ENCODE results near the gene MBLAC1. TPM values are rescaled to one million over a fixed set of nuclear protein-coding genes. Genes with fewer than 3 reads are reported as not detected.

Gene MBLAC1
- total and polyA plus RNA-seq, 9 of the 15 experiments (the other 6 are each of a cell fraction or from before 2014, with no cell fraction given): 0.03 to 3.1 (median 0.52) TPM

DNA sequence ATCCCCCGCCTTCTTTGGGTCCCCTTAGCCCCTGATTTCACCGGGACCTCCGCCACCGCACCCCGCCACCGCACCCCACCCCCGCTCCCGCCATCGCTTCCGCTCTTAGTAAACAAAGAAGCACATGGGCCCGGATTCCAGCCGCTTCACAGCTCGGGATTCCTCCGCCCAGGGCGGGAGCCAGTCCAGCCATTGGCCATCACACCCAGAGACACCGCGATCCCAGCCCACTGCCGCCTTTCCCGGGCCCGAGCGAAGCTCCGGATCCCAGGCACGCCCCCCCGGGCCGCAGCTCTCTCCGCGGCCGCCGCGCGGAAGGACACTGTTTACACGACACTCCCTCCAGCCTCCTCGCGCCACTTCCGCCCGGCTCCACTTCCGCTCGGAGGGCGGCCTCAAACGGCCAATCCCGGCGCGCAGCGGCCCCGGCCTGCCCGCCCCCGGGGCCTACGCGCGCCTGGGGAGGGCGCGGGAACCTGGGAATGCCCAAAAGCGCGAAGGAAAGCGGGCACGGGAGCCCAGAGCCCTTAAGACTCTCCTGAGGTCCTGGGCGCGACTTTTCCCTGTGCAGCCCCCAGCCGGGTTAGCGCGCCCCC lies 26.2 kb upstream of the MBLAC1 start (continued):
- no peak for TF ChIP-seq TFAM (CRISPR knock-in tag; conservative IDR thresholded peaks at IDR 0.05)
- peak; percentile 96 for TF ChIP-seq ELF2 (CRISPR knock-in tag; IDR thresholded peaks at IDR 0.05)
- TF ChIP-seq TRIM24 (IDR thresholded peaks at IDR 0.05): peak; percentile 31 to 73; a peak in 2 of 4 replicates
- TF ChIP-seq ZNF311 (CRISPR knock-in tag; IDR thresholded peaks at IDR 0.05): no peak
- no peak for TF ChIP-seq SRSF9 (IDR thresholded peaks at IDR 0.05; ENCODE audit: borderline replicate concordance, low read depth, low read length)
- no peak for TF ChIP-seq BMI1 (IDR thresholded peaks at IDR 0.05; ENCODE audit: low read length)
- TF ChIP-seq ZNF280A (IDR thresholded peaks at IDR 0.05; ENCODE audit: low read depth, partially characterized antibody): no peak
- no peak for TF ChIP-seq ZBTB1 (CRISPR knock-in tag; IDR thresholded peaks at IDR 0.05; ENCODE audit: borderline replicate concordance, low read depth)
- TF ChIP-seq ZNF79 (CRISPR knock-in tag; IDR thresholded peaks at IDR 0.05; ENCODE audit: low read depth): no peak
- no peak for TF ChIP-seq NCOA2 (IDR thresholded peaks at IDR 0.05; ENCODE audit: partially characterized antibody in 2 of 2)
- TF ChIP-seq SIN3A (IDR thresholded peaks at IDR 0.05; ENCODE audit: borderline replicate concordance in 2 of 2, control insufficient read depth in 1 of 2, low read depth in 2 of 2, low read length in 2 of 2): peak; percentile 99
- peak; percentile 69; the same call in 1 of the 2 replicates for TF ChIP-seq NR4A1 (CRISPR knock-in tag; IDR thresholded peaks at IDR 0.05)
- no peak for TF ChIP-seq NR4A1 (tag; IDR thresholded peaks at IDR 0.05)
- TF ChIP-seq SIN3B (IDR thresholded peaks at IDR 0.05; ENCODE audit: low read depth): peak; percentile 82; the same call in 1 of the 2 replicates
- no peak for TF ChIP-seq ZNF511 (CRISPR knock-in tag; IDR thresholded peaks at IDR 0.05)
- TF ChIP-seq, protein P1, sequence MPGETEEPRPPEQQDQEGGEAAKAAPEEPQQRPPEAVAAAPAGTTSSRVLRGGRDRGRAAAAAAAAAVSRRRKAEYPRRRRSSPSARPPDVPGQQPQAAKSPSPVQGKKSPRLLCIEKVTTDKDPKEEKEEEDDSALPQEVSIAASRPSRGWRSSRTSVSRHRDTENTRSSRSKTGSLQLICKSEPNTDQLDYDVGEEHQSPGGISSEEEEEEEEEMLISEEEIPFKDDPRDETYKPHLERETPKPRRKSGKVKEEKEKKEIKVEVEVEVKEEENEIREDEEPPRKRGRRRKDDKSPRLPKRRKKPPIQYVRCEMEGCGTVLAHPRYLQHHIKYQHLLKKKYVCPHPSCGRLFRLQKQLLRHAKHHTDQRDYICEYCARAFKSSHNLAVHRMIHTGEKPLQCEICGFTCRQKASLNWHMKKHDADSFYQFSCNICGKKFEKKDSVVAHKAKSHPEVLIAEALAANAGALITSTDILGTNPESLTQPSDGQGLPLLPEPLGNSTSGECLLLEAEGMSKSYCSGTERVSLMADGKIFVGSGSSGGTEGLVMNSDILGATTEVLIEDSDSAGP (CRISPR knock-in tag; IDR thresholded peaks at IDR 0.05): no peak
- TF ChIP-seq, protein P2, sequence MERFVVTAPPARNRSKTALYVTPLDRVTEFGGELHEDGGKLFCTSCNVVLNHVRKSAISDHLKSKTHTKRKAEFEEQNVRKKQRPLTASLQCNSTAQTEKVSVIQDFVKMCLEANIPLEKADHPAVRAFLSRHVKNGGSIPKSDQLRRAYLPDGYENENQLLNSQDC (CRISPR knock-in tag; IDR thresholded peaks at IDR 0.05): no peak
- TF ChIP-seq TEAD4 (IDR thresholded peaks at IDR 0.05; ENCODE audit: low read length): peak; percentile 67
- 0 out of 2 replicates have a peak, but pooled peaks have one; percentile 57 for TF ChIP-seq TEAD4 (CRISPR knock-in tag; IDR thresholded peaks at IDR 0.05; ENCODE audit: borderline replicate concordance)
- TF ChIP-seq, protein P3, sequence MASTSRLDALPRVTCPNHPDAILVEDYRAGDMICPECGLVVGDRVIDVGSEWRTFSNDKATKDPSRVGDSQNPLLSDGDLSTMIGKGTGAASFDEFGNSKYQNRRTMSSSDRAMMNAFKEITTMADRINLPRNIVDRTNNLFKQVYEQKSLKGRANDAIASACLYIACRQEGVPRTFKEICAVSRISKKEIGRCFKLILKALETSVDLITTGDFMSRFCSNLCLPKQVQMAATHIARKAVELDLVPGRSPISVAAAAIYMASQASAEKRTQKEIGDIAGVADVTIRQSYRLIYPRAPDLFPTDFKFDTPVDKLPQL (IDR thresholded peaks at IDR 0.05; ENCODE audit: extremely low read depth, insufficient read length): no peak
- TF ChIP-seq HES1 (IDR thresholded peaks at IDR 0.05; ENCODE audit: low read depth): 0 out of 2 replicates have a peak, but pooled peaks have one; percentile 46
- no peak for TF ChIP-seq GATA2 (CRISPR knock-in tag; IDR thresholded peaks at IDR 0.05)
- peak; percentile 49 for TF ChIP-seq NEUROD1 (IDR thresholded peaks at IDR 0.05; ENCODE audit: borderline replicate concordance, low read depth, low read length, partially characterized antibody)
- TF ChIP-seq HDAC1 (IDR thresholded peaks at IDR 0.05): peak; percentile 98 to 100
